GM19238 (cell line): ENCODE results near the gene TMEM163.
"Not testable (repeated sequence)": the region's sequence is repeated elsewhere in the genome, so short reads cannot be mapped to it uniquely, and the experiment has no call there.

Source experiments
- DNase-seq: peaks from one replicate; pipeline ENCODE4 v3.0.0; 2011; ENCODE audit warnings: low spot score; ENCODE audit not compliant: insufficient read length

TMEM163 gene

GRCh38 chr2:134621939-134622705, 96.7 kb downstream of the TMEM163 start:
- DNase-seq = no peak

- DNase-seq = no peak
Measured at GRCh38 chr2:134619250-134619649, 99.5 kb downstream of the TMEM163 start.

GRCh38 chr2:134615480-134615879, 103.3 kb downstream of the TMEM163 start:
- DNase-seq = not testable (repeated sequence)

GRCh38 chr2:134611316-134611715, 107.5 kb downstream of the TMEM163 start:
- DNase-seq = no peak

- no peak for DNase-seq
Measured at GRCh38 chr2:134610871-134611270, 107.9 kb downstream of the TMEM163 start.

GRCh38 chr2:134609924-134610513, 108.8 kb downstream of the TMEM163 start:
- no peak for DNase-seq

GRCh38 chr2:134603966-134604365, 114.8 kb downstream of the TMEM163 start:
- DNase-seq = no peak

GRCh38 chr2:134602666-134603065, 116.1 kb downstream of the TMEM163 start:
- no peak for DNase-seq

GRCh38 chr2:134601264-134601663, 117.5 kb downstream of the TMEM163 start:
- DNase-seq = no peak

- DNase-seq = no peak
Measured at GRCh38 chr2:134600208-134600607, 118.6 kb downstream of the TMEM163 start.

- DNase-seq = no peak
Measured at GRCh38 chr2:134599236-134599635, 119.6 kb downstream of the TMEM163 start.

GRCh38 chr2:134594399-134594798, 124.4 kb downstream of the TMEM163 start:
- no peak for DNase-seq

GRCh38 chr2:134593519-134593918, 125.3 kb downstream of the TMEM163 start:
- no peak for DNase-seq

GRCh38 chr2:134592377-134592776, 126.4 kb downstream of the TMEM163 start:
- no peak for DNase-seq

GRCh38 chr2:134591526-134591925, 127.3 kb downstream of the TMEM163 start:
- DNase-seq = no peak

- DNase-seq = no peak
Measured at GRCh38 chr2:134590679-134591078, 128.1 kb downstream of the TMEM163 start.

GRCh38 chr2:134589171-134590083, 129.4 kb downstream of the TMEM163 start:
- DNase-seq = not testable (repeated sequence)

- no peak for DNase-seq
Measured at GRCh38 chr2:134588556-134588955, 130.2 kb downstream of the TMEM163 start.

GRCh38 chr2:134586326-134586965, 132.4 kb downstream of the TMEM163 start:
- no peak for DNase-seq

- DNase-seq = no peak
Measured at GRCh38 chr2:134583997-134584520, 134.7 kb downstream of the TMEM163 start.

- no peak for DNase-seq
Measured at GRCh38 chr2:134583462-134583861, 135.3 kb downstream of the TMEM163 start.
